Uterus (tissue), 4 donors: Measurements from ENCODE around the gene INPP5K. TPM values are rescaled to one million over a fixed set of nuclear protein-coding genes. Genes with fewer than 3 reads are reported as not detected.

Source experiments
- DNase-seq, 2 donors: peaks; one replicate each; pipeline ENCODE4 v3.0.0-alpha.2; 2019 to 2020
- H3K27ac ChIP-seq, 2 donors: fragments of 200-600 bp; sonication (generic); 1 replicate in 1 of 2; 2 replicates in 1 of 2; pipeline ENCODE4 v1.5.1; 2016 to 2018
- H3K27me3 ChIP-seq, 2 donors: fragments of 200-600 bp; sonication (generic); one replicate each; pipeline ENCODE4 v1.5.1; 2018 to 2019; ENCODE audit warnings: control low read depth in 1 of 2
- H3K36me3 ChIP-seq, 2 donors: fragments of 200-600 bp; sonication (generic); one replicate each; pipeline ENCODE4 v1.5.1; 2019; ENCODE audit warnings: control low read depth in 1 of 2
- H3K4me1 ChIP-seq, 2 donors: fragments of 200-600 bp; sonication (generic); one replicate each; pipeline ENCODE4 v1.5.1; 2018 to 2019; ENCODE audit warnings: control low read depth in 1 of 2
- H3K4me3 ChIP-seq, 2 donors: fragments of 200-600 bp; sonication (generic); 1 replicate in 1 of 2; 2 replicates in 1 of 2; pipeline ENCODE4 v1.5.1; 2018 to 2019; ENCODE audit warnings: mild to moderate bottlenecking in 1 of 2
- H3K9me3 ChIP-seq, 2 donors: fragments of 200-600 bp; sonication (generic); one replicate each; pipeline ENCODE4 v1.5.1; 2019; ENCODE audit warnings: control low read depth in 1 of 2
- CTCF ChIP-seq, 4 experiments: fragments of 200-600 bp in 2 of 4; fragments of 450-650 bp in 2 of 4; sonication (generic) in 2 of 4; IDR thresholded peaks; one replicate each; pipeline ENCODE4 v1.5.1; 2016 to 2019; ENCODE audit warnings: antibody characterized with exemption in 4 of 4, mild to moderate bottlenecking in 2 of 4, moderate library complexity in 1 of 4
- POLR2A ChIP-seq, 2 donors: fragments of 450-650 bp; IDR thresholded peaks; one replicate each; pipeline ENCODE4 v1.6.1; 2016; ENCODE audit warnings: antibody characterized with exemption in 2 of 2, mild to moderate bottlenecking in 1 of 2, moderate library complexity in 1 of 2
- intact Hi-C: fragments of 100-400 bp; cut with DNase I; formaldehyde crosslinking; loops from one replicate; pipeline ENCODE4 v1.15.1; 2023; ENCODE audit warnings: low total_unique reads
- total RNA-seq, 4 donors: library from RNA; depleted of rRNA in 3 of 4; stranded (reverse); fragments of >200 nt in 3 of 4; gene quantifications; one replicate each; pipeline versions ENCODE4 v1.1.0 to v1.2.4, GENCODE V29; 2014 to 2023
- donor health status: DM: yes; HTN: yes; CAD: no.

Gene INPP5K
- total RNA-seq, 4 donors from 2014 or later = 14.1 to 49.3 (median 31.4) TPM

GRCh38 chr17:1545618-1546017 is 29.2 kb upstream of the INPP5K start:
- intact Hi-C loops = no loop called here
- Histone ChIP-seq H3K27me3 (no peaks in the 10 kb centered on the region), H3K4me3 (no peak overlapping the region), H3K36me3 (no peaks in the 10 kb centered on the region), H3K27ac (no peak overlapping the region), H3K4me1 (no peaks in the 10 kb centered on the region), H3K9me3 (no peaks in the 10 kb centered on the region)
- TF ChIP-seq POLR2A (IDR thresholded peaks at IDR 0.05) (no peak), CTCF (IDR thresholded peaks at IDR 0.05) (no peak)
- DNase-seq = no peak

- intact Hi-C loops = no loop called here
- Histone ChIP-seq H3K4me3 (no peak overlapping the region), H3K4me1 (no peaks in the 10 kb centered on the region), H3K36me3 (no peaks in the 10 kb centered on the region), H3K27ac (no peak overlapping the region), H3K9me3 (no peaks in the 10 kb centered on the region), H3K27me3 (no peaks in the 10 kb centered on the region)
- TF ChIP-seq POLR2A (IDR thresholded peaks at IDR 0.05) (no peak), CTCF (IDR thresholded peaks at IDR 0.05) (no peak)
- no peak for DNase-seq
Measured at GRCh38 chr17:1542316-1542715, 25.9 kb upstream of the INPP5K start.

GRCh38 chr17:1541367-1541904 is 25.0 kb upstream of the INPP5K start:
- Histone ChIP-seq H3K27ac (no peak overlapping the region), H3K4me3 (no peak overlapping the region), H3K4me1 (no peaks in the 10 kb centered on the region), H3K36me3 (no peaks in the 10 kb centered on the region), H3K27me3 (no peaks in the 10 kb centered on the region), H3K9me3 (no peaks in the 10 kb centered on the region)
- no peak for DNase-seq
- no peak for TF ChIP-seq CTCF (IDR thresholded peaks at IDR 0.05)
- no peak for TF ChIP-seq POLR2A (IDR thresholded peaks at IDR 0.05)
- intact Hi-C loops = no loop called here

- DNase-seq = no peak
- no peak for TF ChIP-seq CTCF (IDR thresholded peaks at IDR 0.05)
- no peak for TF ChIP-seq POLR2A (IDR thresholded peaks at IDR 0.05)
- Histone ChIP-seq H3K4me3 (no peak overlapping the region), H3K27ac (no peak overlapping the region), H3K9me3 (no peaks in the 10 kb centered on the region), H3K27me3 (no peaks in the 10 kb centered on the region), H3K4me1 (no peaks in the 10 kb centered on the region), H3K36me3 (no peaks in the 10 kb centered on the region)
- intact Hi-C loops = no loop called here
Measured at GRCh38 chr17:1539811-1540210, 23.4 kb upstream of the INPP5K start.

- Histone ChIP-seq H3K9me3 (no peaks in the 10 kb centered on the region), H3K27me3 (no peaks in the 10 kb centered on the region), H3K36me3 (no peaks in the 10 kb centered on the region), H3K4me1 (no peaks in the 10 kb centered on the region), H3K4me3 (no peak overlapping the region), H3K27ac (no peak overlapping the region)
- TF ChIP-seq CTCF (IDR thresholded peaks at IDR 0.05) (no peak), POLR2A (IDR thresholded peaks at IDR 0.05) (no peak)
- DNase-seq = no peak
- intact Hi-C loops = no loop called here
Measured at GRCh38 chr17:1535737-1536136, 19.3 kb upstream of the INPP5K start.
